GM23248 (cell line): Measurements from ENCODE around the gene KLRK1. TPM values are rescaled to one million over a fixed set of nuclear protein-coding genes. Genes with fewer than 3 reads are reported as not detected.
"Not testable (repeated sequence)": the region's sequence is repeated elsewhere in the genome, so short reads cannot be mapped to it uniquely, and the experiment has no call there.

Source experiments
- DNase-seq: peaks from one replicate; pipeline ENCODE4 v3.0.0-alpha.2; 2015
- H2AFZ ChIP-seq: fragments of 200-600 bp; sonication (generic); 2 replicates; pipeline ENCODE4 v1.6.1; 2016; ENCODE audit warnings: antibody characterized with exemption
- H3F3A ChIP-seq: fragments of 200-600 bp; sonication (generic); 2 replicates; pipeline ENCODE4 v1.6.1; 2016; ENCODE audit warnings: mild to moderate bottlenecking, antibody characterized with exemption, mixed run types; ENCODE audit not compliant: insufficient read depth
- H3K27ac ChIP-seq: fragments of 200-600 bp; sonication (generic); 2 replicates; pipeline ENCODE4 v1.5.1; 2016; ENCODE audit warnings: mild to moderate bottlenecking
- H3K27me3 ChIP-seq: fragments of 200-600 bp; sonication (generic); replicated peaks from 2 replicates; pipeline ENCODE4 v1.6.1; 2016; ENCODE audit warnings: mild to moderate bottlenecking; ENCODE audit not compliant: insufficient read depth
- H3K36me3 ChIP-seq: fragments of 200-600 bp; sonication (generic); 2 replicates; pipeline ENCODE4 v1.6.1; 2016; ENCODE audit warnings: low read depth, mild to moderate bottlenecking
- H3K4me1 ChIP-seq: fragments of 200-600 bp; sonication (generic); 2 replicates; pipeline ENCODE4 v1.6.1; 2016; ENCODE audit warnings: mild to moderate bottlenecking; ENCODE audit not compliant: insufficient read depth
- H3K4me2 ChIP-seq: fragments of 200-600 bp; sonication (generic); one replicate; pipeline ENCODE4 v1.6.1; 2016; ENCODE audit warnings: mild to moderate bottlenecking; ENCODE audit not compliant: unreplicated experiment
- H3K4me3 ChIP-seq: fragments of 200-600 bp; sonication (generic); 2 replicates; pipeline ENCODE4 v1.5.1; 2016; ENCODE audit warnings: mild to moderate bottlenecking
- H3K79me2 ChIP-seq: fragments of 200-600 bp; sonication (generic); 2 replicates; pipeline ENCODE4 v1.6.1; 2016; ENCODE audit warnings: mild to moderate bottlenecking; ENCODE audit not compliant: insufficient read depth
- H3K9ac ChIP-seq: fragments of 200-600 bp; sonication (generic); 2 replicates; pipeline ENCODE4 v1.6.1; 2016; ENCODE audit warnings: mild to moderate bottlenecking
- H3K9me2 ChIP-seq: fragments of 200-600 bp; sonication (generic); 2 replicates; pipeline ENCODE4 v1.6.1; 2016; ENCODE audit warnings: mixed run types, mild to moderate bottlenecking, moderate library complexity; ENCODE audit not compliant: insufficient read depth
- H3K9me3 ChIP-seq: fragments of 200-600 bp; sonication (generic); one replicate; pipeline ENCODE4 v1.6.1; 2017; ENCODE audit warnings: low read depth
- H4K20me1 ChIP-seq: fragments of 200-600 bp; sonication (generic); 2 replicates; pipeline ENCODE4 v1.6.0; 2016; ENCODE audit not compliant: insufficient read depth
- EZH2 ChIP-seq: fragments of 200-600 bp; sonication (generic); IDR thresholded peaks from 2 replicates; pipeline ENCODE4 v1.6.1; 2018; ENCODE audit warnings: antibody characterized with exemption, mild to moderate bottlenecking; ENCODE audit not compliant: insufficient read depth, poor library complexity, severe bottlenecking
- EZH2phosphoT487 ChIP-seq: fragments of 200-600 bp; sonication (generic); IDR thresholded peaks from 2 replicates; pipeline ENCODE4 v1.6.1; 2018; ENCODE audit warnings: antibody characterized with exemption, moderate library complexity, mild to moderate bottlenecking, low read depth; ENCODE audit not compliant: insufficient read depth
- WGBS, 2 experiments: methylation state at CpG; one replicate each; pipeline ENCODE4 v1.1.6; 2015 to 2017; ENCODE audit warnings: low lambda C conversion rate in 2 of 2, low coverage in 1 of 2; ENCODE audit errors: missing lambda C conversion rate in 2 of 2; 5-methylcytosine and 5-hydroxymethylcytosine counted together
- in situ Hi-C: fragments of 300-500 bp; cut with MboI; formaldehyde crosslinking; loops from 2 replicates; pipeline ENCODE4 v1.15.0; 2020
- polyA plus RNA-seq: library from polyadenylated mRNA; unstranded; fragments of >200 nt; fragmentation: Nextera tagmentation; extraction: Ambion mirVana; gene quantifications from 2 replicates; pipeline ENCODE4 v1.2.1, GENCODE V29; 2016
- total RNA-seq: library from RNA; depleted of rRNA; stranded (reverse); fragments of >200 nt; shearing (Covaris generic); gene quantifications from 2 replicates; pipeline ENCODE4 v1.2.3, GENCODE V29; 2014; rRNA removed

Gene KLRK1
- total and polyA plus RNA-seq, 2 experiments from 2014 or later, result not detected

GRCh38 chr12:10331642-10332239 lies 58.1 kb downstream of the KLRK1 start:
- no peak overlapping the region for H3K9ac ChIP-seq
- H3K36me3 ChIP-seq, result peaks cover 5% of the 10 kb centered on the region; the same call in 1 of the 2 replicates
- H3K4me3 ChIP-seq, result no peak overlapping the region
- no peaks in the 10 kb centered on the region for H4K20me1 ChIP-seq
- no peak overlapping the region for H2AFZ ChIP-seq
- no peak overlapping the region for H3K27ac ChIP-seq
- 36 to 43% methylated on average over 2 of the region's 2 CpGs for WGBS, 2 experiments
- no peaks in the 10 kb centered on the region for H3K9me2 ChIP-seq
- no peaks in the 10 kb centered on the region for H3K9me3 ChIP-seq
- no peaks in the 10 kb centered on the region for H3K79me2 ChIP-seq
- in situ Hi-C loops, result no loop called here
- no peak overlapping the region for H3K4me2 ChIP-seq
- H3K27me3 ChIP-seq, result no peaks in the 10 kb centered on the region
- no peak for TF ChIP-seq EZH2
- no peak for TF ChIP-seq EZH2phosphoT487
- peak; percentile 75 for DNase-seq
- no peaks in the 10 kb centered on the region for H3F3A ChIP-seq
- H3K4me1 ChIP-seq, result no peaks in the 10 kb centered on the region

DNA sequence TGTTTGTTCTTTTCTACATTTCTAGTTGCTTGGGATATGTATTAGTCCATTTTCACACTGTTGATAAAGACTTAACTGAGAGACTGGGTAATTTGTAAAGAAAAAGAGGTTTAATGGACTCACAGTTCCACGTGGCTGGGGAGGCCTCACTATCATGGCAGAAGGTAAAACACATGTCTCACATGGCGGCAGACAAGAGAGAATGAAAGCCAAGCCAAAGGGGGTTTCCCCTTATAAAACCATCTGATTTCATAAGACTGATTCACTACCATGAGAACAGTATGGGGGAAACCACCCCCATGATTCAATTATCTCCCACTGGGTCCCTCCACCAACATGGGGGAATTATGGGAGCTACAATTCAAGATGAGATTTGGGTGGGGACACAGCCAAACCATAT lies 61.1 kb downstream of the KLRK1 start:
- H3K9me2 ChIP-seq, H4K20me1 ChIP-seq, H3K4me2 ChIP-seq, H3F3A ChIP-seq, H3K9me3 ChIP-seq, H3K79me2 ChIP-seq, H3K4me1 ChIP-seq, H3K4me3 ChIP-seq, H2AFZ ChIP-seq, DNase-seq, H3K9ac ChIP-seq, H3K27ac ChIP-seq, H3K36me3 ChIP-seq, H3K27me3 ChIP-seq: not testable (repeated sequence)
- 41 to 47% methylated on average over 2 of the region's 2 CpGs for WGBS, 2 experiments
- in situ Hi-C loops, result loop anchor here (10.0 kb wide), 1 partner anchor 236 kb away; no protein-coding TSS in a partner anchor

Other genes with a start within 250 kb of the KLRK1 start
- gene OLR1, start 217.9 kb downstream of the KLRK1 start, total RNA-seq, result 6.3 and 6.8 TPM in 2 replicates
- gene OLR1, start 217.9 kb downstream of the KLRK1 start, polyA plus RNA-seq, result 4.4 and 4.6 TPM in 2 replicates
- gene TMEM52B, start 211.0 kb downstream of the KLRK1 start, total RNA-seq, result 6.7 TPM in 1 of 2 replicates, not detected in the other
- 0.25 and 0.98 TPM in 2 replicates for gene TMEM52B, start 211.0 kb downstream of the KLRK1 start, polyA plus RNA-seq
- gene GABARAPL1, start 177.2 kb downstream of the KLRK1 start, total RNA-seq, result 98.6 and 127 TPM in 2 replicates
- gene GABARAPL1, start 177.2 kb downstream of the KLRK1 start, polyA plus RNA-seq, result 94.9 and 97.4 TPM in 2 replicates
- gene KLRD1, start 82.2 kb downstream of the KLRK1 start, total RNA-seq, result 0.11 and 0.13 TPM in 2 replicates
- gene KLRD1, start 82.2 kb downstream of the KLRK1 start, polyA plus RNA-seq, result 0.01 and 0.25 TPM in 2 replicates
- not detected in 2 replicates for gene KLRC4, start 19.7 kb upstream of the KLRK1 start, total RNA-seq
- not detected in 2 replicates for gene KLRC4, start 19.7 kb upstream of the KLRK1 start, polyA plus RNA-seq
- gene KLRC3, start 30.6 kb upstream of the KLRK1 start, total RNA-seq, result not detected in 2 replicates
- gene KLRC3, start 30.6 kb upstream of the KLRK1 start, polyA plus RNA-seq, result not detected in 2 replicates
- gene KLRC2, start 46.0 kb upstream of the KLRK1 start, total RNA-seq, result not detected in 2 replicates
- not detected in 2 replicates for gene KLRC2, start 46.0 kb upstream of the KLRK1 start, polyA plus RNA-seq
- not detected in 2 replicates for gene KLRC1, start 63.3 kb upstream of the KLRK1 start, total RNA-seq
- gene KLRC1, start 63.3 kb upstream of the KLRK1 start, polyA plus RNA-seq, result not detected in 2 replicates
- 4.9 and 8.9 TPM in 2 replicates for gene EIF2S3B, start 115.8 kb upstream of the KLRK1 start, total RNA-seq
- 0.39 and 0.61 TPM in 2 replicates for gene EIF2S3B, start 115.8 kb upstream of the KLRK1 start, polyA plus RNA-seq
- 16.6 and 27.8 TPM in 2 replicates for gene MAGOHB, start 223.6 kb upstream of the KLRK1 start, total RNA-seq
- gene MAGOHB, start 223.6 kb upstream of the KLRK1 start, polyA plus RNA-seq, result 72.4 and 78.0 TPM in 2 replicates